Ascending aorta (tissue), 2 donors: ENCODE data around the gene METTL1. TPM values are rescaled to one million over a fixed set of nuclear protein-coding genes. Genes with fewer than 3 reads are reported as not detected.

Experiments used
- DNase-seq, 2 donors: peaks; one replicate each; pipeline ENCODE4 v3.0.0-alpha.2; 2019; ENCODE audit warnings: low spot score in 2 of 2
- H3K27ac ChIP-seq, 2 donors: fragments of 200-600 bp; sonication (generic); one replicate each; pipeline ENCODE4 v1.5.1; 2016 to 2017; ENCODE audit warnings: mild to moderate bottlenecking in 1 of 2
- H3K27me3 ChIP-seq: fragments of 200-600 bp; sonication (generic); one replicate; pipeline ENCODE4 v1.5.1; 2017
- H3K36me3 ChIP-seq, 2 donors: fragments of 200-600 bp; sonication (generic); one replicate each; pipeline ENCODE4 v1.5.1; 2016
- H3K4me1 ChIP-seq, 2 donors: fragments of 200-600 bp; sonication (generic); one replicate each; pipeline ENCODE4 v1.5.1; 2016 to 2017; ENCODE audit warnings: mild to moderate bottlenecking in 1 of 2
- H3K4me3 ChIP-seq, 2 donors: fragments of 200-600 bp; sonication (generic); one replicate each; pipeline ENCODE4 v1.5.1; 2016 to 2017; ENCODE audit warnings: mild to moderate bottlenecking in 1 of 2
- H3K9me3 ChIP-seq, 2 donors: fragments of 200-600 bp; sonication (generic); one replicate each; pipeline ENCODE4 v1.5.1; 2016
- intact Hi-C: fragments of 100-400 bp; cut with DNase I; formaldehyde crosslinking; loops from one replicate; pipeline ENCODE4 v1.15.1; 2023
- total RNA-seq: library from RNA; depleted of rRNA; stranded (reverse); fragments of >200 nt; gene quantifications from one replicate; pipeline ENCODE4 v1.1.0, GENCODE V29; 2016
- TF ChIP-seq, protein P1 (sequence below), 3 experiments: fragments of 200-600 bp in 2 of 3; fragments of 450-650 bp in 1 of 3; sonication (generic) in 2 of 3; IDR thresholded peaks; one replicate each; pipeline ENCODE4 v1.5.1; 2016 to 2019; ENCODE audit warnings: antibody characterized with exemption in 3 of 3, mild to moderate bottlenecking in 1 of 3, moderate library complexity in 1 of 3

Gene METTL1
- total RNA-seq, 1 donor from 2014 or later: 29.8 TPM

- H3K4me3 ChIP-seq: no peak overlapping the region
- TF ChIP-seq, protein P1, sequence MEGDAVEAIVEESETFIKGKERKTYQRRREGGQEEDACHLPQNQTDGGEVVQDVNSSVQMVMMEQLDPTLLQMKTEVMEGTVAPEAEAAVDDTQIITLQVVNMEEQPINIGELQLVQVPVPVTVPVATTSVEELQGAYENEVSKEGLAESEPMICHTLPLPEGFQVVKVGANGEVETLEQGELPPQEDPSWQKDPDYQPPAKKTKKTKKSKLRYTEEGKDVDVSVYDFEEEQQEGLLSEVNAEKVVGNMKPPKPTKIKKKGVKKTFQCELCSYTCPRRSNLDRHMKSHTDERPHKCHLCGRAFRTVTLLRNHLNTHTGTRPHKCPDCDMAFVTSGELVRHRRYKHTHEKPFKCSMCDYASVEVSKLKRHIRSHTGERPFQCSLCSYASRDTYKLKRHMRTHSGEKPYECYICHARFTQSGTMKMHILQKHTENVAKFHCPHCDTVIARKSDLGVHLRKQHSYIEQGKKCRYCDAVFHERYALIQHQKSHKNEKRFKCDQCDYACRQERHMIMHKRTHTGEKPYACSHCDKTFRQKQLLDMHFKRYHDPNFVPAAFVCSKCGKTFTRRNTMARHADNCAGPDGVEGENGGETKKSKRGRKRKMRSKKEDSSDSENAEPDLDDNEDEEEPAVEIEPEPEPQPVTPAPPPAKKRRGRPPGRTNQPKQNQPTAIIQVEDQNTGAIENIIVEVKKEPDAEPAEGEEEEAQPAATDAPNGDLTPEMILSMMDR (IDR thresholded peaks at IDR 0.05): no peak
- no peak overlapping the region for H3K27ac ChIP-seq
- DNase-seq: no peak
- no peaks in the 10 kb centered on the region for H3K27me3 ChIP-seq
- H3K4me1 ChIP-seq: peaks cover 2 to 14% of the 10 kb centered on the region in 2 donors
- peaks cover 7 to 14% of the 10 kb centered on the region in 2 donors for H3K36me3 ChIP-seq
- no peaks in the 10 kb centered on the region for H3K9me3 ChIP-seq
- intact Hi-C loops: no loop called here
These were observed 11.4 kb downstream of the METTL1 start for GRCh38 chr12:57760347-57760982.

DNA sequence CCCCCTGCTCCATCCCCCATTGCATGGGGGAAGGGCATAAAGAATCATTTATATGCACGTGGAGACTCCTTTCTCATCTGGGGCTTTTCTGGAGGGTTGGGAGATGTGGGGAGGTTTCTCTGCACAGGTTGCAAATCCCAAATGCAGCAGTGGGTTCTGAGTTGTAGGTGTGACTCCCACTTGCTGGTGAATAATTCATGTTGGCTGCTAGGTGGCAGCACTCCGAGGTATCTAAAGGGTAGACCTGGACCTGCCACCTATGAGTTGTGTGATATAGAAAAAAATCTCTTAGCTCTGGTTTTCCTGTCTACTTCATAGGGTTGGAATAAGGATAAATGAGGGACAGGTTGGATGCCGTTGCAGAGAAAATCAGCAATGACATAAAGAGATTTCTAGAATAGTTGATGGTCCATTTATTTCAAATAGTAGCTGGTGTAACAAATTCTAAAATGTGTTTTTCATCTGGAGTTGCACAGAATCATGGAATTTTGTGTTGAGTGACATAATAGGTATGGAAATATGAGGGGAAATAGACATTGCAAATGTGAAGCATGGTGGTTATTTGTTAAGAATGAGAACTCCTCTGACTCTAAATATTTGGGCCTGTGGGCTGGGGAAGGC, 12.4 kb downstream of the METTL1 start:
- H3K27ac ChIP-seq: no peak overlapping the region
- TF ChIP-seq, protein P1 (IDR thresholded peaks at IDR 0.05): peak in 1 of 3 experiments; percentile 23
- no peak overlapping the region for H3K4me3 ChIP-seq
- peaks cover 2 to 8% of the 10 kb centered on the region in 2 donors for H3K4me1 ChIP-seq
- H3K9me3 ChIP-seq: no peaks in the 10 kb centered on the region
- DNase-seq: no peak
- intact Hi-C loops: no loop called here
- no peaks in the 10 kb centered on the region for H3K27me3 ChIP-seq
- H3K36me3 ChIP-seq: peaks cover 7 to 14% of the 10 kb centered on the region in 2 donors

GRCh38 chr12:57758552-57759359, 13.1 kb downstream of the METTL1 start:
- H3K4me3 ChIP-seq: no peak overlapping the region
- no peaks in the 10 kb centered on the region for H3K9me3 ChIP-seq
- peaks cover 7 to 14% of the 10 kb centered on the region in 2 donors for H3K36me3 ChIP-seq
- H3K4me1 ChIP-seq: peaks cover 2 to 12% of the 10 kb centered on the region in 2 donors
- TF ChIP-seq, protein P1 (IDR thresholded peaks at IDR 0.05): no peak
- intact Hi-C loops: no loop called here
- DNase-seq: no peak
- H3K27ac ChIP-seq: no peak overlapping the region
- H3K27me3 ChIP-seq: no peaks in the 10 kb centered on the region

DNA sequence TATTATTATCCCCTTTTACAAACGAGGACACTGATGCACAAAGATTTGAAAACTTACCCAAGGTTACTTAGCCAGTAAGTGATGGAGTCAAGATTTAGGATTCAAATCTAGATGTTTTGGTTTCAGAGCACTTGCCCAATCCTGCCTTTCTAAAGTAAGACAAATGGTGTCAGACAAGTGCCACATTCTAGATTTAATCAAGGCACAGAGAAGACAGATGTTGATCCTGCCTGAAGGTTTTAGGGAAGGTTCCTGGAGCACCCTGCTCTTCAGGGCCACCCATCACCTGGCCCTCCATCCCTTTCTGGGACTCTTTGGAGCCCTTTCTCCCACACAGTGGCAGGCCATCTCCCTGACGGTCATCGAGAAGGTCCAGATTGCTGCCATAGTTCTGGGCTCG, 14.1 kb downstream of the METTL1 start:
- H3K36me3 ChIP-seq: peaks cover 7 to 14% of the 10 kb centered on the region in 2 donors
- no peak overlapping the region for H3K4me3 ChIP-seq
- TF ChIP-seq, protein P1 (IDR thresholded peaks at IDR 0.05): no peak
- H3K27me3 ChIP-seq: no peaks in the 10 kb centered on the region
- H3K4me1 ChIP-seq: peaks cover 2 to 14% of the 10 kb centered on the region in 2 donors
- no peaks in the 10 kb centered on the region for H3K9me3 ChIP-seq
- no peak overlapping the region for H3K27ac ChIP-seq
- intact Hi-C loops: no loop called here
- no peak for DNase-seq

GRCh38 chr12:57756406-57757341, 15.2 kb downstream of the METTL1 start:
- peak overlapping the region in 1 of 2 donors; percentile 93 for H3K4me3 ChIP-seq
- no peaks in the 10 kb centered on the region for H3K27me3 ChIP-seq
- intact Hi-C loops: no loop called here
- peaks cover 2 to 17% of the 10 kb centered on the region in 2 donors for H3K4me1 ChIP-seq
- H3K36me3 ChIP-seq: peaks cover 7 to 14% of the 10 kb centered on the region in 2 donors
- DNase-seq: no peak
- no peaks in the 10 kb centered on the region for H3K9me3 ChIP-seq
- H3K27ac ChIP-seq: no peak overlapping the region
- TF ChIP-seq, protein P1 (IDR thresholded peaks at IDR 0.05): peak in 2 of 3 experiments; percentile 17 to 41
